ENCODE data around the gene HOXA10. TPM values are rescaled to one million over a fixed set of nuclear protein-coding genes. Genes with fewer than 3 reads are reported as not detected.

The HOXA10 gene
- not detected in 2 replicates for total RNA-seq (2021)
- Bru-seq, nascent RNA: not detected
- percentile 9 among the genes with signal in this experiment for BruChase-seq, experiment 1, labeled RNA remaining after a 2-hour chase
- BruChase-seq, experiment 2, labeled RNA remaining after a 6-hour chase: not detected
- long read RNA-seq: 0 reads

DNA sequence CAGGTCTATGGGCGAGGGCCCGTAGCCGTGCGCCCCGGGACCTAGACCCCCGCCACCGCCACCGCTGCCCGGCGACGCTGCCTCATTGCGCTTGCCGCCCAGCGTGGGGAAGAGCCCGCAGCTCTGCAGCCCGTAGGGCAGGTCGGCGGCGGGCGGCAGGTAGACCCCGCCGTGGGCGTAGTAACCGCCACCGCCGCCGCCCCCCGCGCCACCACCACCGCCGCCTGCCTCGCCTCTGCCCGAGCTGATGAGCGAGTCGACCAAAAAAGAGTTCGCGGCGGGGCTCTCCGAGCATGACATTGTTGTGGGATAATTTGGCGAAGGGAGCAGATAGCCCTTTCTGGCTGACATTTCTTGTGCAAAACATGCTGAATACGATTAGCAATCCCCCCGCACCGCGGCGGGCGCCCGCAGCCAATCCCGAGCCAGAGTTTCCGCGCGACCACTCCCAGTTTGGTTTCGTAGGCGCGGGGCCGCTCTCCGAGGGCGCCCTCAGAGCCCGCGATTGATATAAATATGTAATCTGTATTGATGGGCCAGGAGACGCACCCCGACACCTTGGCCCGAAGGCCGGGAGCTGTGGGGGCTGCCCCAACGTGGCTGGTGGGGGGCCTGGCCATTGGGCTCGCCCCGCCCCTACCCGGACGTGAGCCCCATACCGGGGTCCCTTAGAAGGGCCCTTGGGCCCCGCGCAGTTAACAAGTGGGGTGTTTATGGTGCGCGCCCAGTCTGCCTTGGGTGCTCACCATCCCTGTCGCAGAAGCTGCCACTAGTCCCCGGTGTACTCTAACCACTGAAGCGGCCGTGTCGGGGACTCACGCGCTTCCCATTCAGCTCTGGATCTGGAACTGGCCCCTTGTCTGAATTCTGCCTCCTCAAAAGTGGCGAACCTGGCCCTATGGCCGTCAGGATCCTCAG, at the start of gene HOXA10:
Gene HOXA10, minus strand, starts transcription at position 365 of the 918 bp plus-strand sequence. Its CDS starts 14 bp downstream, at position 351.
- Histone ChIP-seq H3K79me2 (ENCODE audit: low read depth) (no peaks in the 10 kb centered on the region), H3K27me3 (ENCODE audit: insufficient read depth, low read depth) (no peaks in the 10 kb centered on the region), H3K4me2 (no peak within 1 kb of the TSS), H2AFZ (no peak within 1 kb of the TSS), H4K20me1 (ENCODE audit: insufficient read depth) (no peaks in the 10 kb centered on the region), H3K4me1 (replicated peaks; ENCODE audit: insufficient read depth) (peaks cover 13% of the 10 kb centered on the region), H3K27ac (no peak within 1 kb of the TSS), H3K9me2 (ENCODE audit: insufficient read depth) (no peaks in the 10 kb centered on the region), H3K4me3 (no peak within 1 kb of the TSS), H3K36me3 (ENCODE audit: low read depth) (no peaks in the 10 kb centered on the region), H3K9me3 (ENCODE audit: insufficient read depth, low read depth) (no peaks in the 10 kb centered on the region), H3F3A (ENCODE audit: insufficient read depth, low read depth) (peaks cover 18% of the 10 kb centered on the region; the same call in 1 of the 2 replicates)
- no peak for TF ChIP-seq EZH2 (IDR thresholded peaks at IDR 0.05; ENCODE audit: low read depth)
- TF ChIP-seq, protein P1, sequence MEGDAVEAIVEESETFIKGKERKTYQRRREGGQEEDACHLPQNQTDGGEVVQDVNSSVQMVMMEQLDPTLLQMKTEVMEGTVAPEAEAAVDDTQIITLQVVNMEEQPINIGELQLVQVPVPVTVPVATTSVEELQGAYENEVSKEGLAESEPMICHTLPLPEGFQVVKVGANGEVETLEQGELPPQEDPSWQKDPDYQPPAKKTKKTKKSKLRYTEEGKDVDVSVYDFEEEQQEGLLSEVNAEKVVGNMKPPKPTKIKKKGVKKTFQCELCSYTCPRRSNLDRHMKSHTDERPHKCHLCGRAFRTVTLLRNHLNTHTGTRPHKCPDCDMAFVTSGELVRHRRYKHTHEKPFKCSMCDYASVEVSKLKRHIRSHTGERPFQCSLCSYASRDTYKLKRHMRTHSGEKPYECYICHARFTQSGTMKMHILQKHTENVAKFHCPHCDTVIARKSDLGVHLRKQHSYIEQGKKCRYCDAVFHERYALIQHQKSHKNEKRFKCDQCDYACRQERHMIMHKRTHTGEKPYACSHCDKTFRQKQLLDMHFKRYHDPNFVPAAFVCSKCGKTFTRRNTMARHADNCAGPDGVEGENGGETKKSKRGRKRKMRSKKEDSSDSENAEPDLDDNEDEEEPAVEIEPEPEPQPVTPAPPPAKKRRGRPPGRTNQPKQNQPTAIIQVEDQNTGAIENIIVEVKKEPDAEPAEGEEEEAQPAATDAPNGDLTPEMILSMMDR (conservative IDR thresholded peaks at IDR 0.05): no peak
- POLR2A ChIA-PET (ENCODE audit: unreplicated experiment): no interaction called here
- intact Hi-C loops (cut with micrococcal nuclease; ENCODE audit: unreplicated experiment): no loop called here
- CTCF ChIA-PET: no interaction called here
- no peak for DNase-seq
- no TSS peak for BruUV-seq (replicated peaks)

DNA sequence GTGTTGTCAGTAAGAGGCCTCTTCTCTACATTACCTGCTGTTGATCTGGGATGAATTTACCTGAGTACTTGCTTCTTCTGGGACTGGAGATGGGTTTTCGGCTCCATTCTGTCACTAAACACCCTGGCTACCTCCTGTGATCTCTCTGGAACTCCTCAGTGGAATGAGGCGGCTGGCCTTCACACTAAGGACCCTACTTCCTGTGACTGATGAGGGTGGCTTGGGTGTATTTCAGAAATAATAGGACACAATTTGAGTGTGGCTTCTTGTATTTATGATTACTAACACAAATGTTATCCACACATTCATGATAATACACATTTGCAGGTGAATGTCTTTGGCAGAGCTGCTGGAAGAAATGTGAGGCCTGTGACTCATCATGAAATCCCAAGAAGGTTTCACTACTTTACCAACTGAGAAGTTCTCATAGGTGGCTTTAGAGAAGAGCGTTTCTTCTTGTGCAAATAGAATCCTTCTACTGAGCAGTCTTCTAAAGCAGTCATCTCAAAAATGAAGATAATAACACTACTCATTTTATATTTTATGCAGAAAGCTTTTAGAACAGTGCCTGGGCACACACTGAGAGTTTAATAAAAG, 47.2 kb upstream of the HOXA10 start:
- Histone ChIP-seq H3K79me2 (ENCODE audit: low read depth) (no peaks in the 10 kb centered on the region), H3F3A (ENCODE audit: insufficient read depth, low read depth) (no peaks in the 10 kb centered on the region), H2AFZ (no peak overlapping the region), H3K9me2 (ENCODE audit: insufficient read depth) (no peaks in the 10 kb centered on the region), H3K4me1 (replicated peaks; ENCODE audit: insufficient read depth) (no peaks in the 10 kb centered on the region), H3K27ac (no peak overlapping the region), H3K9me3 (ENCODE audit: insufficient read depth, low read depth) (no peaks in the 10 kb centered on the region), H3K27me3 (ENCODE audit: insufficient read depth, low read depth) (no peaks in the 10 kb centered on the region), H4K20me1 (ENCODE audit: insufficient read depth) (no peaks in the 10 kb centered on the region), H3K4me3 (no peak overlapping the region), H3K4me2 (no peak overlapping the region), H3K36me3 (ENCODE audit: low read depth) (no peaks in the 10 kb centered on the region)
- POLR2A ChIA-PET (ENCODE audit: unreplicated experiment): interaction anchor here (0.6 kb wide), 1 partner anchor 587 kb away, joined by 5 read pairs; no protein-coding TSS in a partner anchor
- TF ChIP-seq, protein P1 (conservative IDR thresholded peaks at IDR 0.05): no peak
- no peak for TF ChIP-seq EZH2 (IDR thresholded peaks at IDR 0.05; ENCODE audit: low read depth)
- peak in 1 of 2 experiments; percentile 42 for DNase-seq
- intact Hi-C loops (cut with micrococcal nuclease; ENCODE audit: unreplicated experiment): no loop called here
- BruUV-seq (replicated peaks): no TSS peak
- CTCF ChIA-PET: no interaction called here

DNA sequence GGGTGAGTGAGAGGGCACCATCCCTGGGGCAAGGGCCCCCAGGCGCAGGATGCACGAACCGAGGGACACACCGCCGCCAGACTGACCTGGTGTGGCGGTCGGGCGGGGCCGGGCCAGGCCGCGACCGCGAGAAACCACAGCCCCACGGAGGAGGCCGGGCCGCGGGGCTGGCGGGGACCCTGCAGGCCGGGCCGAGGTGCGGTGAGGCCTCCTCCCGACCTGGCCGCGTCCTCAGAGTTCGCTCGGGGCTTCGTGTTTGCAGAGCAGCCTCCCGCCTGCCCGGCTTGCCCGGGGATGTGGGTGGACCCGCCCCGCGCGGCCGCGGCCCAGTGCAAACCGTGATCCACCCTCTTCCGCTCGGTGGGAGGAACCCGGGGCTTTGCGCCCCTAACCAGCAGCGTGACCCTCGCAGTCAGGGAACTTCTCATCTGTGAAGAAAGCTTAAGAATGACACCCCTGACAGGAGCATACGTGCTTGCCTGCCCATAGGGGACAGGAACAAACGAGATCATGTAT, 46.4 kb upstream of the HOXA10 start:
- Histone ChIP-seq H4K20me1 (ENCODE audit: insufficient read depth) (no peaks in the 10 kb centered on the region), H3K4me1 (replicated peaks; ENCODE audit: insufficient read depth) (no peaks in the 10 kb centered on the region), H3K9me2 (ENCODE audit: insufficient read depth) (no peaks in the 10 kb centered on the region), H3K79me2 (ENCODE audit: low read depth) (no peaks in the 10 kb centered on the region), H3F3A (ENCODE audit: insufficient read depth, low read depth) (no peaks in the 10 kb centered on the region), H3K27me3 (ENCODE audit: insufficient read depth, low read depth) (no peaks in the 10 kb centered on the region), H3K9me3 (ENCODE audit: insufficient read depth, low read depth) (no peaks in the 10 kb centered on the region), H3K4me2 (no peak overlapping the region), H3K4me3 (no peak overlapping the region), H3K27ac (no peak overlapping the region), H2AFZ (no peak overlapping the region), H3K36me3 (ENCODE audit: low read depth) (no peaks in the 10 kb centered on the region)
- POLR2A ChIA-PET (ENCODE audit: unreplicated experiment): no interaction called here
- DNase-seq: no peak
- intact Hi-C loops (cut with micrococcal nuclease; ENCODE audit: unreplicated experiment): no loop called here
- BruUV-seq (replicated peaks): no TSS peak
- TF ChIP-seq, protein P1 (conservative IDR thresholded peaks at IDR 0.05): no peak
- TF ChIP-seq EZH2 (IDR thresholded peaks at IDR 0.05; ENCODE audit: low read depth): no peak
- CTCF ChIA-PET: no interaction called here
